Activated CD4-positive, alpha-beta memory T cell treated with anti-CD3 and anti-CD28 coated beads for 36 hours (primary cell): Measurements from ENCODE around the gene AP4E1. TPM values are rescaled to one million over a fixed set of nuclear protein-coding genes. Genes with fewer than 3 reads are reported as not detected.

Experiments used
- CTCF ChIA-PET: fragments of 350-600 bp; sonication (Branson Sonifier 250); formaldehyde crosslinking; loops from one replicate; lab custom pipeline; 2021; ENCODE audit warnings: antibody characterized with exemption, inconsistent platforms; lab: Charles Lee
- POLR2A ChIA-PET: fragments of 350-600 bp; sonication (Branson Sonifier 250); formaldehyde crosslinking; loops from one replicate; lab custom pipeline; 2021; ENCODE audit warnings: antibody characterized with exemption; lab: Charles Lee
- DNase-seq: peaks from one replicate; pipeline ENCODE4 v3.0.0-alpha.2; 2020
- H3K27ac Mint-ChIP-seq: one replicate; pipeline ENCODE4 v1.8.0; 2021; ENCODE audit warnings: mixed read lengths
- H3K27me3 Mint-ChIP-seq: one replicate; pipeline ENCODE4 v1.8.0; 2021; ENCODE audit warnings: mixed read lengths
- H3K36me3 Mint-ChIP-seq: one replicate; pipeline ENCODE4 v1.8.0; 2021; ENCODE audit warnings: mixed read lengths
- H3K4me1 Mint-ChIP-seq: one replicate; pipeline ENCODE4 v1.8.0; 2021; ENCODE audit warnings: low read depth, mixed read lengths
- H3K4me3 Mint-ChIP-seq: one replicate; pipeline ENCODE4 v1.8.0; 2021; ENCODE audit warnings: mild to moderate bottlenecking, mixed read lengths
- H3K9me3 Mint-ChIP-seq: one replicate; pipeline ENCODE4 v1.8.0; 2021; ENCODE audit warnings: mixed read lengths
- intact Hi-C: fragments of 100-400 bp; cut with micrococcal nuclease; formaldehyde crosslinking; loops from one replicate; pipeline ENCODE4 v1.15.1; 2023
- total RNA-seq, 2 experiments: library from RNA; stranded (reverse); gene quantifications; one replicate each; pipeline ENCODE4 v1.2.3, GENCODE V29; 2021

Gene AP4E1
- total RNA-seq, 2 experiments from 2014 or later: 12.0 to 12.7 TPM

- H3K4me3 Mint-ChIP-seq: no peak overlapping the region
- ChIA-PET CTCF (interaction anchor here (0.7 kb wide), 1 partner anchor 11 kb away, joined by 3 read pairs; no protein-coding TSS in a partner anchor), POLR2A (no interaction called here)
- DNase-seq: no peak
- H3K4me1 Mint-ChIP-seq: no peaks in the 10 kb centered on the region
- H3K9me3 Mint-ChIP-seq: no peaks in the 10 kb centered on the region
- intact Hi-C loops: no loop called here
- H3K36me3 Mint-ChIP-seq: no peaks in the 10 kb centered on the region
- no peak overlapping the region for H3K27ac Mint-ChIP-seq
- peaks cover 12% of the 10 kb centered on the region for H3K27me3 Mint-ChIP-seq
These were observed 146.1 kb downstream of the AP4E1 start for GRCh38 chr15:51054535-51054934.

Other genes starting within 250 kb of the AP4E1 start
- 10 to 100 TPM; 37.4 to 44.8 TPM for gene TRPM7, start 221.9 kb upstream of the AP4E1 start, total RNA-seq
- gene SPPL2A, start 143.0 kb upstream of the AP4E1 start, total RNA-seq: 10 to 100 TPM; 79.9 to 82.1 TPM
- gene TNFAIP8L3, start 186.2 kb downstream of the AP4E1 start, total RNA-seq: under 1 TPM in 1 of 2 experiments, not detected in 1; 0.19 TPM